Osteoblast (primary cell): ENCODE data around the gene PHOSPHO2. TPM values are rescaled to one million over a fixed set of nuclear protein-coding genes. Genes with fewer than 3 reads are reported as not detected.

Experiments
- DNase-seq: peaks from one replicate; pipeline ENCODE4 v3.0.0; 2011; ENCODE audit warnings: low spot score, mixed read lengths; ENCODE audit not compliant: insufficient read length; ENCODE audit errors: missing footprints
- H2AFZ ChIP-seq: 2 replicates; pipeline ENCODE4 v1.6.0; 2011; ENCODE audit warnings: mild to moderate bottlenecking, low read length
- H3K27ac ChIP-seq: 2 replicates; pipeline ENCODE4 v1.5.1; 2011; ENCODE audit warnings: mild to moderate bottlenecking, low read depth, low read length, moderate library complexity
- H3K27me3 ChIP-seq: 2 replicates; pipeline ENCODE4 v1.6.0; 2012; ENCODE audit warnings: mild to moderate bottlenecking, control low read depth, inconsistent platforms, low read length, moderate library complexity; ENCODE audit not compliant: insufficient read depth
- H3K36me3 ChIP-seq: 2 replicates; pipeline ENCODE4 v1.5.1; 2011; ENCODE audit warnings: mild to moderate bottlenecking, low read length, control low read depth, moderate library complexity; ENCODE audit not compliant: insufficient read depth
- H3K4me1 ChIP-seq: 2 replicates; pipeline ENCODE4 v1.5.1; 2011; ENCODE audit warnings: mild to moderate bottlenecking, low read length, control low read depth, moderate library complexity; ENCODE audit not compliant: insufficient read depth
- H3K4me2 ChIP-seq: 2 replicates; pipeline ENCODE4 v1.6.0; 2011; ENCODE audit warnings: mild to moderate bottlenecking, low read length; ENCODE audit not compliant: insufficient read depth
- H3K4me3 ChIP-seq: fragments of 200-600 bp; sonication (generic); 3 replicates; pipeline ENCODE4 v1.5.1; 2012; ENCODE audit warnings: mild to moderate bottlenecking, low read length, inconsistent platforms; ENCODE audit not compliant: insufficient read depth
- H3K79me2 ChIP-seq: 2 replicates; pipeline ENCODE4 v1.6.0; 2012; ENCODE audit warnings: mild to moderate bottlenecking, low read length, control low read depth, inconsistent platforms; ENCODE audit not compliant: insufficient read depth
- H3K9me3 ChIP-seq: 2 replicates; pipeline ENCODE4 v1.5.1; 2011; ENCODE audit warnings: low read depth, low read length, control low read depth
- H4K20me1 ChIP-seq: 2 replicates; pipeline ENCODE4 v1.6.0; 2012; ENCODE audit warnings: mild to moderate bottlenecking, low read length, control low read depth; ENCODE audit not compliant: insufficient read depth
- CTCF ChIP-seq: IDR thresholded peaks from 2 replicates; pipeline ENCODE4 v1.5.1; 2011; ENCODE audit warnings: mild to moderate bottlenecking, low read depth, low read length, moderate library complexity; ENCODE audit errors: extremely low read depth
- total RNA-seq: library from RNA; depleted of rRNA; stranded (reverse); fragments of >200 nt; gene quantifications from 2 replicates; pipeline ENCODE4 v1.2.3, GENCODE V29; 2012

The PHOSPHO2 gene
- total RNA-seq, 1 donor = 3.6 TPM

GRCh38 chr2:169656164-169656563 lies 38.1 kb upstream of the PHOSPHO2 start:
- Histone ChIP-seq H3K9me3 (no peaks in the 10 kb centered on the region), H2AFZ (no peak overlapping the region), H3K4me2 (no peak overlapping the region), H3K4me1 (no peaks in the 10 kb centered on the region), H3K27ac (no peak overlapping the region), H3K4me3 (no peak overlapping the region), H3K79me2 (no peaks in the 10 kb centered on the region), H3K27me3 (no peaks in the 10 kb centered on the region), H4K20me1 (no peaks in the 10 kb centered on the region), H3K36me3 (no peaks in the 10 kb centered on the region)
- TF ChIP-seq CTCF = no peak
- no peak for DNase-seq

- TF ChIP-seq CTCF = no peak
- H3K27me3 ChIP-seq = no peaks in the 10 kb centered on the region
- H3K27ac ChIP-seq = no peak overlapping the region
Measured at GRCh38 chr2:169658877-169659276, 35.4 kb upstream of the PHOSPHO2 start.

GRCh38 chr2:169659320-169659719 lies 34.9 kb upstream of the PHOSPHO2 start:
- no peak for DNase-seq
- no peak overlapping the region for H2AFZ ChIP-seq
- no peaks in the 10 kb centered on the region for H3K4me1 ChIP-seq
- H3K79me2 ChIP-seq = no peaks in the 10 kb centered on the region
- H4K20me1 ChIP-seq = no peaks in the 10 kb centered on the region
- H3K4me3 ChIP-seq = no peak overlapping the region
- no peaks in the 10 kb centered on the region for H3K27me3 ChIP-seq
- no peaks in the 10 kb centered on the region for H3K36me3 ChIP-seq
- no peak for TF ChIP-seq CTCF
- H3K4me2 ChIP-seq = no peak overlapping the region
- no peaks in the 10 kb centered on the region for H3K9me3 ChIP-seq
- H3K27ac ChIP-seq = no peak overlapping the region

More at GRCh38 chr2:169658877-169659276, 35.4 kb upstream of the PHOSPHO2 start:
- Histone ChIP-seq H4K20me1 (no peaks in the 10 kb centered on the region), H3K4me1 (no peaks in the 10 kb centered on the region), H3K9me3 (no peaks in the 10 kb centered on the region), H3K4me3 (no peak overlapping the region), H2AFZ (no peak overlapping the region), H3K36me3 (no peaks in the 10 kb centered on the region), H3K4me2 (no peak overlapping the region), H3K79me2 (no peaks in the 10 kb centered on the region)
- DNase-seq = no peak

- no peak overlapping the region for H2AFZ ChIP-seq
- H4K20me1 ChIP-seq = no peaks in the 10 kb centered on the region
- no peaks in the 10 kb centered on the region for H3K27me3 ChIP-seq
- H3K4me3 ChIP-seq = no peak overlapping the region
- H3K79me2 ChIP-seq = no peaks in the 10 kb centered on the region
- no peak for TF ChIP-seq CTCF
- H3K4me1 ChIP-seq = no peaks in the 10 kb centered on the region
- no peaks in the 10 kb centered on the region for H3K36me3 ChIP-seq
- no peaks in the 10 kb centered on the region for H3K9me3 ChIP-seq
- H3K27ac ChIP-seq = no peak overlapping the region
- no peak overlapping the region for H3K4me2 ChIP-seq
- no peak for DNase-seq
Measured at GRCh38 chr2:169661265-169661664, 33.0 kb upstream of the PHOSPHO2 start.
